HEK293T (cell line): Measurements from ENCODE around the gene CAPS.
"Not testable (repeated sequence)": the region's sequence is repeated elsewhere in the genome, so short reads cannot be mapped to it uniquely, and the experiment has no call there.

Experiments
- CTCF ChIA-PET: fragments of 350-600 bp; formaldehyde crosslinking; extraction: SDS; loops from one replicate; lab custom pipeline; 2021; ENCODE audit warnings: antibody characterized with exemption, inconsistent platforms; lab: Yijun Ruan, JAX
- POLR2A ChIA-PET: fragments of 350-600 bp; formaldehyde crosslinking; extraction: SDS; loops from one replicate; lab custom pipeline; 2020; ENCODE audit warnings: antibody characterized with exemption, inconsistent platforms; lab: Yijun Ruan, JAX
- DNase-seq: peaks from one replicate; pipeline ENCODE4 v3.0.0; 2012; ENCODE audit warnings: mixed read lengths; ENCODE audit errors: extremely low spot score
- ARNT ChIP-seq: fragments of 450-650 bp; IDR thresholded peaks from 2 replicates; pipeline ENCODE4 v1.6.1; 2017; ENCODE audit warnings: mild to moderate bottlenecking
- BHLHE40 ChIP-seq: fragments of 450-650 bp; IDR thresholded peaks from 2 replicates; pipeline ENCODE4 v1.6.1; 2016; ENCODE audit warnings: mild to moderate bottlenecking, moderate library complexity, borderline replicate concordance
- CTBP1 ChIP-seq: fragments of 450-650 bp; IDR thresholded peaks from 2 replicates; pipeline ENCODE4 v1.6.1; 2016; ENCODE audit warnings: borderline replicate concordance
- ELF4 ChIP-seq: fragments of 450-650 bp; IDR thresholded peaks from 2 replicates; pipeline ENCODE4 v1.6.1; 2017; ENCODE audit warnings: antibody characterized with exemption
- FOXA1 ChIP-seq: fragments of 450-650 bp; IDR thresholded peaks from 2 replicates; pipeline ENCODE4 v1.6.1; 2016; ENCODE audit warnings: mild to moderate bottlenecking
- FOXK2 ChIP-seq: fragments of 450-650 bp; IDR thresholded peaks from 2 replicates; pipeline ENCODE4 v1.6.1; 2016; ENCODE audit warnings: mild to moderate bottlenecking
- FOXM1 ChIP-seq: fragments of 450-650 bp; IDR thresholded peaks from 2 replicates; pipeline ENCODE4 v1.6.1; 2017; ENCODE audit warnings: mild to moderate bottlenecking, borderline replicate concordance
- HDGF ChIP-seq: fragments of 450-650 bp; IDR thresholded peaks from 2 replicates; pipeline ENCODE4 v1.6.1; 2017; ENCODE audit warnings: antibody characterized with exemption, borderline replicate concordance
- L3MBTL2 ChIP-seq: fragments of 450-650 bp; conservative IDR thresholded peaks from 2 replicates; pipeline ENCODE4 v1.6.1; 2016; ENCODE audit warnings: mild to moderate bottlenecking
- LEF1 ChIP-seq: fragments of 450-650 bp; IDR thresholded peaks from 2 replicates; pipeline ENCODE4 v1.6.1; 2017; ENCODE audit warnings: mild to moderate bottlenecking, borderline replicate concordance
- NFRKB ChIP-seq: fragments of 450-650 bp; IDR thresholded peaks from 2 replicates; pipeline ENCODE4 v1.6.1; 2016; ENCODE audit warnings: mild to moderate bottlenecking, moderate library complexity
- SP1 ChIP-seq: fragments of 450-650 bp; IDR thresholded peaks from 2 replicates; pipeline ENCODE4 v1.6.1; 2017
- SUZ12 ChIP-seq: fragments of 450-650 bp; IDR thresholded peaks from 2 replicates; pipeline ENCODE4 v1.6.1; 2016; ENCODE audit warnings: mild to moderate bottlenecking
- TARDBP ChIP-seq: fragments of 450-650 bp; IDR thresholded peaks from 2 replicates; pipeline ENCODE4 v1.6.1; 2016
- ZNF384 ChIP-seq: fragments of 450-650 bp; IDR thresholded peaks from 2 replicates; pipeline ENCODE4 v1.6.1; 2016
- TF ChIP-seq, protein P1 (sequence below): fragments of 450-650 bp; IDR thresholded peaks from 2 replicates; pipeline ENCODE4 v1.6.1; 2016

CAPS gene

GRCh38 chr19:5882421-5882968 is 31.6 kb upstream of the CAPS start:
- DNase-seq, result no peak
- ChIA-PET POLR2A (interaction anchor here (1.0 kb wide), 1 partner anchor 54 kb away, joined by 3 read pairs; no protein-coding TSS in a partner anchor), CTCF (no interaction called here)
- TF ChIP-seq, protein P1, sequence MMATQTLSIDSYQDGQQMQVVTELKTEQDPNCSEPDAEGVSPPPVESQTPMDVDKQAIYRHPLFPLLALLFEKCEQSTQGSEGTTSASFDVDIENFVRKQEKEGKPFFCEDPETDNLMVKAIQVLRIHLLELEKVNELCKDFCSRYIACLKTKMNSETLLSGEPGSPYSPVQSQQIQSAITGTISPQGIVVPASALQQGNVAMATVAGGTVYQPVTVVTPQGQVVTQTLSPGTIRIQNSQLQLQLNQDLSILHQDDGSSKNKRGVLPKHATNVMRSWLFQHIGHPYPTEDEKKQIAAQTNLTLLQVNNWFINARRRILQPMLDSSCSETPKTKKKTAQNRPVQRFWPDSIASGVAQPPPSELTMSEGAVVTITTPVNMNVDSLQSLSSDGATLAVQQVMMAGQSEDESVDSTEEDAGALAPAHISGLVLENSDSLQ, result no peak
- TF ChIP-seq FOXM1 (no peak), FOXA1 (no peak), FOXK2 (no peak), CTBP1 (no peak), LEF1 (no peak), L3MBTL2 (no peak), BHLHE40 (no peak), SP1 (no peak), ARNT (no peak), ELF4 (no peak), ZNF384 (no peak), SUZ12 (no peak), TARDBP (no peak), NFRKB (no peak)

- ChIA-PET CTCF (interaction anchor here (0.6 to 0.8 kb wide), 2 partner anchors 21 to 129 kb away, joined by 3 read pairs; no protein-coding TSS in a partner anchor), POLR2A (interaction anchor here (1.0 kb wide), 1 partner anchor 54 kb away, joined by 3 read pairs; no protein-coding TSS in a partner anchor)
- not testable (repeated sequence) for DNase-seq
Measured at GRCh38 chr19:5883157-5883873, 30.7 kb upstream of the CAPS start.

DNA sequence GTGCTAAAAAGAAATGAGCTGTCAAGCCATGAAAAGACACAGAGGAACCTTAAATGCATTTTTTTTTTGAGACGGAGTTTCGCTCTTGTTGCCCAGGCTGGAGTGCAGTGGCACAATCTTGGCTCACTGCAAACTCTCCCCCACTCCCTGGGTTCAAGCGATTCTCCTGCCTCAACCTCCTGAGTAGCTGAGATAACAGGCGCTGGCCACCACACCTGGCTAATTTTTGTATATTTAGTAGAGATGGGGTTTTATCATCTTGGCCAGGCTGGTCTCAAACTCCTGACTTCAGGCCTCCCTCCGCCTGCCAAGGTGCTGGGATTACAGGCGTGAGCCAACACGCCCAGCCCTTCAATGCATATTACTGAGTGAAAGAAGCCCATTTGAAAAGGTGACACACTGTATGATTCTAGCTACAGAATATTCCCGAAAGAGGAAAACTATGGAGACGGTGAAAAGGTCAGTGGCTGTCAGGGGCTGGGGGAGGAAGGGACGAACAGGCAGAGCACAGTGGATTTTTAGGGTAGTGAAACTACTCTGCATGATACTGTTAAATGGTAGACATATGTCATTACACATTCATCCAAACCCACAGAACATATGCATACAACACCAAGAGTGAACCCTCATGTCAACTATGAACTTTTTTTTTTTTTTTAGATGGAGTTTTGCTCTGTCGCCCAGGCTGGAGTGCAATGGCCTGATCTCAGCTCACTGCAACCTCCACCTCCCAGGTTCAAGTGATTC is 29.8 kb upstream of the CAPS start:
- CTCF ChIA-PET, result interaction anchor here (0.8 kb wide), 1 partner anchor 20 kb away, joined by 3 read pairs; no protein-coding TSS in a partner anchor
- not testable (repeated sequence) for DNase-seq
- POLR2A ChIA-PET, result interaction anchor here (0.9 kb wide), 1 partner anchor 56 kb away, joined by 3 read pairs; no protein-coding TSS in a partner anchor

DNA sequence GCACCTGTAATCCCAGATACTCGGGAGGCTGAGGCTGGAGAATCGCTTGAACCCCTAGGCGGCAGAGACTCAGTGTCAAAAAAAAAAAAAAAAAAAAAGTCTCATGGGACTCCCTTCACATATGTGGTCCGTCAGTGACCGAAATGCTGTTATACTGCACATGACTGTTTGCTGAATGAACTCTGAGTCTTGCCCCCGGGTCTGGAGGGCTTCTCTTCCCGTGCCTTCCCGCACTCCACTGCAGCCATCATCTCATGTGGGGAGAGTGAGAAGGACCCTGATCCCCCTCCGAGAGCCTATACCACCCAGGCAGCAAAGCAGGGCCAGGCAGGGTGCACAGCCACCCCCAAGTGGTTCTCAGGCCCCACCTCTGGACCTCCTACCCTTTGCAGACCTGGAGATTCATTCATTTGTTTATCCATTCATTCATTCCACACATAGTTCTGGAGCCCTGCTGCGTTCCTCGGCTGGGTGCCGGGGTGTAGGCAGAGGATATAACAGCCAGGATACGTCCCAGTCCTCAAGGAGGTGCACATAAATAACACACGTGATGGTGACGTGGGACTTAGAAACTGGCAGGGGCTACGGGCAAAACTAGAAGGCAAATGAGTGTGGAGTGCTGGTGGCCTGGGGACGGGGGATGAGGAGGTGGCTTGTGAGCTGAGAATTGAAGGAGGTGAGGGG is 24.6 kb upstream of the CAPS start:
- ChIA-PET CTCF (interaction anchor here (4.2 kb wide), 1 partner anchor 85 kb away, joined by 22 read pairs; the partner anchor contains the start of gene NRTN), POLR2A (interaction anchor here (2.4 to 3.3 kb wide), 2 partner anchors 14 to 61 kb away, joined by 13 to 17 read pairs; partner anchors contain the start of gene NDUFA11)
- DNase-seq, result no peak
- no peak for TF ChIP-seq TARDBP
- no peak for TF ChIP-seq CTBP1
- TF ChIP-seq HDGF, result no peak
- peak; percentile 79 for TF ChIP-seq ZNF384
- TF ChIP-seq L3MBTL2, result no peak
- no peak for TF ChIP-seq SUZ12
- no peak for TF ChIP-seq SP1
- TF ChIP-seq FOXA1, result no peak
- no peak for TF ChIP-seq NFRKB
- TF ChIP-seq ARNT, result no peak
- TF ChIP-seq BHLHE40, result no peak
- TF ChIP-seq LEF1, result no peak
- TF ChIP-seq, protein P1, result peak; percentile 55
- no peak for TF ChIP-seq FOXK2
- no peak for TF ChIP-seq FOXM1

DNA sequence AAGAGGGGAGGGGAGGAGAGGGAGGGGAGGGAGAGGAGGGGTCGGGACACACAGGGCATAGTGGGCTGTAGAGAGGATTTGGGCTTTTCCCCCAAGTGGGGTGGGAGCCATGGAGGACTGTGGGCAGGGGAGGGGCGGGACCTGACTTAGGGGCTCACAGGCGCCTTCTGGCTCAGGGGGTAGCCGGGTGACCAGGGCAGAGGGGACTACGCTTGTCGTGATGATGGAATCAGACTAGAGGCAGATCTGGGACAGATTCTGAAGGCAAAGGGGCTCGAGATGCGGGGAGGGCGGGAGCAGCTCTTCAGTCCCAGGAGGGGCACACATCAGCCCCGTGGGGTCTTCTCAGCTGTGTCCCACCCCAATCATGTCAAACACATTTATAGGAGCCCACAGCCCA is 24.0 kb upstream of the CAPS start:
- no peak for DNase-seq
- TF ChIP-seq SUZ12, result no peak
- TF ChIP-seq FOXM1, result no peak
- TF ChIP-seq L3MBTL2, result no peak
- TF ChIP-seq ARNT, result no peak
- TF ChIP-seq, protein P1, result no peak
- no peak for TF ChIP-seq BHLHE40
- TF ChIP-seq ZNF384, result no peak
- TF ChIP-seq ELF4, result no peak
- TF ChIP-seq FOXA1, result no peak
- POLR2A ChIA-PET, result interaction anchor here (2.4 to 3.3 kb wide), 2 partner anchors 13 to 62 kb away, joined by 13 to 17 read pairs; partner anchors contain the start of gene NDUFA11
- CTCF ChIA-PET, result interaction anchor here (4.2 kb wide), 1 partner anchor 86 kb away, joined by 22 read pairs; the partner anchor contains the start of gene NRTN
